Muscle of leg (tissue), 11 donors: ENCODE results near the gene WDR17. TPM values are rescaled to one million over a fixed set of nuclear protein-coding genes. Genes with fewer than 3 reads are reported as not detected.

Experiments
- DNase-seq: peaks from one replicate; pipeline ENCODE4 v3.0.0; 2013
- H3K27ac ChIP-seq: one replicate; pipeline ENCODE4 v1.5.1; 2013; ENCODE audit warnings: mild to moderate bottlenecking, low read length, control low read depth
- H3K27me3 ChIP-seq: one replicate; pipeline ENCODE4 v1.6.1; 2013; ENCODE audit warnings: low read length; ENCODE audit not compliant: control insufficient read depth, insufficient read depth
- H3K36me3 ChIP-seq: one replicate; pipeline ENCODE4 v1.6.1; 2013; ENCODE audit warnings: low read length; ENCODE audit not compliant: control insufficient read depth, insufficient read depth
- H3K4me1 ChIP-seq: one replicate; pipeline ENCODE4 v1.6.1; 2013; ENCODE audit warnings: low read length; ENCODE audit not compliant: control insufficient read depth, insufficient read depth
- H3K4me3 ChIP-seq: one replicate; pipeline ENCODE4 v1.5.1; 2013; ENCODE audit warnings: low read length, control low read depth
- H3K9me3 ChIP-seq: replicated peaks from 2 replicates; pipeline ENCODE4 v1.6.1; 2013; ENCODE audit warnings: low read depth, low read length; ENCODE audit not compliant: control insufficient read depth
- WGBS: methylation state at CpG from one replicate; pipeline ENCODE4 v1.1.5; 2013; ENCODE audit warnings: missing lambda C conversion rate; ENCODE audit not compliant: insufficient coverage; 5-methylcytosine and 5-hydroxymethylcytosine counted together
- polyA plus RNA-seq, 8 donors: library from polyadenylated mRNA; unstranded; fragments of 120-200 nt; gene quantifications; one replicate each; pipeline versions ENCODE4 v1.2.1 to v1.2.3, GENCODE V29; 2013; ENCODE audit warnings: inconsistent platforms in 1 of 8, low replicate concordance in 1 of 8; ENCODE audit not compliant: insufficient read length in 8 of 8, insufficient read depth in 1 of 8
- total RNA-seq: library from RNA; stranded (reverse); fragments of 120-200 nt; gene quantifications from one replicate; pipeline ENCODE4 v1.2.4, GENCODE V29; 2013

Gene WDR17
- total and polyA plus RNA-seq, 9 donors: 0.22 to 1.0 (median 0.68) TPM

- no CpG with 5 or more reads among the region's 2 CpGs for WGBS
- H3K27me3 ChIP-seq: no peaks in the 10 kb centered on the region
- no peak overlapping the region for H3K27ac ChIP-seq
- DNase-seq: no peak
- no peaks in the 10 kb centered on the region for H3K36me3 ChIP-seq
- no peak overlapping the region for H3K4me3 ChIP-seq
- H3K4me1 ChIP-seq: no peaks in the 10 kb centered on the region
- no peaks in the 10 kb centered on the region for H3K9me3 ChIP-seq
Measured at GRCh38 chr4:176084769-176085168, 19.1 kb downstream of the WDR17 start.

- Histone ChIP-seq H3K36me3 (no peaks in the 10 kb centered on the region), H3K27me3 (no peaks in the 10 kb centered on the region), H3K9me3 (no peaks in the 10 kb centered on the region), H3K4me1 (no peaks in the 10 kb centered on the region), H3K4me3 (no peak overlapping the region), H3K27ac (no peak overlapping the region)
- 67% methylated on average over 2 of the region's 2 CpGs for WGBS
- peak; percentile 10 for DNase-seq
Measured at GRCh38 chr4:176090115-176090514, 24.5 kb downstream of the WDR17 start.

GRCh38 chr4:176099314-176099713 lies 33.7 kb downstream of the WDR17 start:
- Histone ChIP-seq H3K9me3 (no peaks in the 10 kb centered on the region), H3K4me1 (no peaks in the 10 kb centered on the region), H3K27ac (no peak overlapping the region), H3K4me3 (no peak overlapping the region), H3K36me3 (no peaks in the 10 kb centered on the region), H3K27me3 (no peaks in the 10 kb centered on the region)
- DNase-seq: no peak
- 80% methylated on average over 1 of the region's 2 CpGs for WGBS

- Histone ChIP-seq H3K4me3 (no peak overlapping the region), H3K36me3 (no peaks in the 10 kb centered on the region), H3K4me1 (no peaks in the 10 kb centered on the region), H3K27me3 (no peaks in the 10 kb centered on the region), H3K9me3 (no peaks in the 10 kb centered on the region), H3K27ac (no peak overlapping the region)
- peak; percentile 3 for DNase-seq
Measured at GRCh38 chr4:176102414-176103063, 36.9 kb downstream of the WDR17 start.

- no peak for DNase-seq
- no peaks in the 10 kb centered on the region for H3K36me3 ChIP-seq
- no peaks in the 10 kb centered on the region for H3K4me1 ChIP-seq
- H3K9me3 ChIP-seq: no peaks in the 10 kb centered on the region
- no peaks in the 10 kb centered on the region for H3K27me3 ChIP-seq
- no peak overlapping the region for H3K27ac ChIP-seq
- H3K4me3 ChIP-seq: no peak overlapping the region
Measured at GRCh38 chr4:176107695-176108094, 42.1 kb downstream of the WDR17 start.

- WGBS: 67% methylated on average over 1 of the region's 4 CpGs
- Histone ChIP-seq H3K9me3 (no peaks in the 10 kb centered on the region), H3K4me3 (no peak overlapping the region), H3K27me3 (no peaks in the 10 kb centered on the region), H3K4me1 (no peaks in the 10 kb centered on the region), H3K27ac (no peak overlapping the region), H3K36me3 (no peaks in the 10 kb centered on the region)
- DNase-seq: peak; percentile 22
Measured at GRCh38 chr4:176123710-176124407, 58.2 kb downstream of the WDR17 start.

- Histone ChIP-seq H3K4me3 (no peak overlapping the region), H3K27ac (no peak overlapping the region), H3K9me3 (no peaks in the 10 kb centered on the region), H3K27me3 (no peaks in the 10 kb centered on the region), H3K36me3 (no peaks in the 10 kb centered on the region), H3K4me1 (no peaks in the 10 kb centered on the region)
- no peak for DNase-seq
- WGBS: no CpG with 5 or more reads among the region's 4 CpGs
Measured at GRCh38 chr4:176125063-176125462, 59.4 kb downstream of the WDR17 start.

GRCh38 chr4:176134670-176135069 lies 69.0 kb downstream of the WDR17 start:
- H3K36me3 ChIP-seq: no peaks in the 10 kb centered on the region
- no CpG with 5 or more reads among the region's 2 CpGs for WGBS
- H3K4me3 ChIP-seq: no peak overlapping the region
- no peak overlapping the region for H3K27ac ChIP-seq
- no peaks in the 10 kb centered on the region for H3K4me1 ChIP-seq
- no peaks in the 10 kb centered on the region for H3K9me3 ChIP-seq
- no peak for DNase-seq
- no peaks in the 10 kb centered on the region for H3K27me3 ChIP-seq

GRCh38 chr4:176137631-176138030 lies 72.0 kb downstream of the WDR17 start:
- Histone ChIP-seq H3K27me3 (no peaks in the 10 kb centered on the region), H3K27ac (no peak overlapping the region), H3K4me1 (no peaks in the 10 kb centered on the region), H3K4me3 (no peak overlapping the region), H3K9me3 (no peaks in the 10 kb centered on the region), H3K36me3 (no peaks in the 10 kb centered on the region)
- peak; percentile 15 for DNase-seq

- no peaks in the 10 kb centered on the region for H3K36me3 ChIP-seq
Measured at GRCh38 chr4:176139518-176139917, 73.9 kb downstream of the WDR17 start.

GRCh38 chr4:176142253-176142652 lies 76.6 kb downstream of the WDR17 start:
- H3K27me3 ChIP-seq: no peaks in the 10 kb centered on the region
- H3K36me3 ChIP-seq: no peaks in the 10 kb centered on the region
- H3K27ac ChIP-seq: no peak overlapping the region
- no peaks in the 10 kb centered on the region for H3K4me1 ChIP-seq
- DNase-seq: no peak
- H3K4me3 ChIP-seq: no peak overlapping the region
- no peaks in the 10 kb centered on the region for H3K9me3 ChIP-seq
- WGBS: 60% methylated on average over 1 of the region's 2 CpGs

More at GRCh38 chr4:176139518-176139917, 73.9 kb downstream of the WDR17 start:
- Histone ChIP-seq H3K4me1 (no peaks in the 10 kb centered on the region), H3K4me3 (no peak overlapping the region), H3K27ac (no peak overlapping the region), H3K27me3 (no peaks in the 10 kb centered on the region), H3K9me3 (no peaks in the 10 kb centered on the region)
- no peak for DNase-seq
